Activated naive CD8-positive, alpha-beta T cell (primary cell): ENCODE results near the gene SNRPE.

Source experiments
- H3K27ac Mint-ChIP-seq: one replicate; pipeline ENCODE4 v1.8.0; 2021; ENCODE audit warnings: mixed read lengths
- H3K27me3 Mint-ChIP-seq: one replicate; pipeline ENCODE4 v1.8.0; 2021; ENCODE audit warnings: mixed read lengths
- H3K36me3 Mint-ChIP-seq: one replicate; pipeline ENCODE4 v1.8.0; 2021; ENCODE audit warnings: mixed read lengths
- H3K4me1 Mint-ChIP-seq: one replicate; pipeline ENCODE4 v1.8.0; 2021; ENCODE audit warnings: low read depth, mixed read lengths
- H3K4me3 Mint-ChIP-seq: one replicate; pipeline ENCODE4 v1.8.0; 2021; ENCODE audit warnings: mild to moderate bottlenecking, mixed read lengths
- H3K9me3 Mint-ChIP-seq: one replicate; pipeline ENCODE4 v1.8.0; 2021; ENCODE audit warnings: low read depth, mixed read lengths

The SNRPE gene

DNA sequence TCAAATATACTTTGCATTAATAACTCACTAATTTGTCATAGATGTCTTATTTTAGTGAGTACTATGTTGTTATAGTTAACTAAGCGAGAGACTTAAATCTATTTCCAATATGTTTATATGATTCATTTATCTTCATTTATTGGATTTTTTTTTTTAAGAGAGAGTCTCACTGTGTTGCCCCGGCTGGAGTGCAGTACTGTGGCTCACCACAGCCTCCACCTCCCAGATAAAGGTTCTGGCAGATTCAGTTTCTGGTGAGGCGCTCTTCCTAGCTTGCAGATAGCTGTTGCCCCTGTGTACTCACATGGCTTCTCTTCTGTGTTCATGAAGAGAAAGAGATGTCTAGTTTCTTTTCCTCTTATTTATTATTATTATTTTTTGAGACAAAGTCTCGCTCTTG is 43.9 kb downstream of the SNRPE start:
- Mint-ChIP-seq H3K4me1 (no peaks in the 10 kb centered on the region), H3K27me3 (no peaks in the 10 kb centered on the region), H3K27ac (no peak overlapping the region), H3K9me3 (no peaks in the 10 kb centered on the region), H3K36me3 (no peaks in the 10 kb centered on the region), H3K4me3 (no peak overlapping the region)

DNA sequence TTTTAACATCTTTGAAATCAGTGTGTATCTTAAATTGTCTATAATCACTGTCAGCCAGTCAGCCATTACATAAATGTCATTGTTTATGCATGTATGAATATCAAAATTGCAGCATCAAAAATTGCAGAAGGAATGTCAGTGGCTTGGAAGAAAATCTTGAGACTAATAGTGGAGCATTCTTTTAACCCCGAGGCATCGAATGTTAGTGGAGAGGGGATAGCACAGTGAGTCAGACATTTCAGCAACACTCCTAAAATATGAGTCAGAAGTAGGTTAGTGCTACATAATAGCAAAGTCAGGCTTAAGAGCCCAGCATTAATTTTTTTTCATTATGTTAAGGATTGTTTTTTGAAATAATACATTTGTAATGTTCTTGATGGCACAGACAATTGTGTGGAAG is 45.5 kb downstream of the SNRPE start:
- Mint-ChIP-seq H3K27me3 (no peaks in the 10 kb centered on the region), H3K9me3 (no peaks in the 10 kb centered on the region), H3K4me1 (no peaks in the 10 kb centered on the region), H3K36me3 (no peaks in the 10 kb centered on the region), H3K27ac (no peak overlapping the region), H3K4me3 (no peak overlapping the region)

DNA sequence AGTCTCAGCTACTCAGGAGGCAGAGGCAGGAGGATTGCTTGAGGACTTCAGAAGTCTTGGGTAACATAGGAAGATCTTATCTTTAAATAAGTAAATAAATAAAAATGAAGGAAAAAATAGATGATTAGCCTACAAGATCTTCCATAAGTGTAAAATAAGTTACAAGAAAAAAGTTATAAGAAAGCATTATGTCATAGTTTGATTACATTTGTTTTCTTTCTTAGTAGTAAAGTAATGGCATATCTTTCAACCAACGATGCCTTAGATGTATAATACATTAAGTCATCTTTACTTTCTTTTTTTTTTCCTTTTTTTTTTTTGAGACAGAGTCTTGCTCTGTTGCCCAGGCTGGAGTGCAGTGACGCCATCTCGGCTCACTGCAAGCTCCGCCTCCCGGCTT is 46.5 kb downstream of the SNRPE start:
- Mint-ChIP-seq H3K27ac (no peak overlapping the region), H3K36me3 (no peaks in the 10 kb centered on the region), H3K4me3 (no peak overlapping the region), H3K27me3 (no peaks in the 10 kb centered on the region), H3K4me1 (no peaks in the 10 kb centered on the region), H3K9me3 (no peaks in the 10 kb centered on the region)

DNA sequence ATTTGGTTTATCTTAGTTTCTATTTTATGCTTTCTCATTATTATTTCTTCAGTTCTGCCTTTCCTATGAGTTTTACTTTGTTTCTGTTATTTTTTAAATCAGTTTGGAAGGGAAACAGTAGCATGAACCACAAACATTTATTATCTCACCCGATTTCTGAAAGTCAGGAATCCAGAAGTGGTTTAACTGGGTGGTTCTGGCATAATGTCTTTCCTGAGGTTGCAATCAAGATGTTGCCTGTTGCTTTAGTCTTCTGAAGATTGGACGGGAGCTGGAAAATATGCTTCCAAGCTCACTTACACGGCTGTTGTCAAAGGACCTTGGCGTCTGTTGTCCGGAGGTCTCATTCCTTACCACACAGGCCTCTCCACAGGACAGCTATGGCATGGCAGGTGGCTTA is 50.4 kb downstream of the SNRPE start:
- no peaks in the 10 kb centered on the region for H3K9me3 Mint-ChIP-seq
- H3K27me3 Mint-ChIP-seq: no peaks in the 10 kb centered on the region
- no peak overlapping the region for H3K27ac Mint-ChIP-seq
- H3K36me3 Mint-ChIP-seq: no peaks in the 10 kb centered on the region
- no peak overlapping the region for H3K4me3 Mint-ChIP-seq
- no peaks in the 10 kb centered on the region for H3K4me1 Mint-ChIP-seq

DNA sequence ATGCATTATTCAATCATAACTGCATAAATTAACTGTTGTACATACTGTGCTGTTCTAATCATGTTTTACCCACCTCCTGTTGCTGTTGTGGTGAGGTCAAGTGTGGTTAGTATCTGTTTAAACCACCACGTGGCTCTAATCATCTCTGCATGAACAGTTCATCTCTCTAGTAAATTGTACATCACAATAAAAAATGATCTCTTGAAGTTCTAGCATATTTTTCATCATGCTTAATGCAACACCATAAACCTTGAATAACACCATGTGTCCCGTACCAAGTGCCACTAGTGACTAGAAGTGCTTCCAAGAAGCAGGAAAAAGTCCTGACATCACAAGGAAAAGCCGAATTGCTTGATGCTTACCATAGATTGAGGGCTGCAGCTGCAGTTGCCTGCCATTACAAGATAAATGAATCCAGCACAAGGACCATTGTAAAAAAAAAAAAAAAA is 51.7 kb downstream of the SNRPE start:
- no peak overlapping the region for H3K27ac Mint-ChIP-seq
- H3K36me3 Mint-ChIP-seq: no peaks in the 10 kb centered on the region
- H3K4me3 Mint-ChIP-seq: no peak overlapping the region
- no peaks in the 10 kb centered on the region for H3K9me3 Mint-ChIP-seq
- H3K27me3 Mint-ChIP-seq: no peaks in the 10 kb centered on the region
- H3K4me1 Mint-ChIP-seq: no peaks in the 10 kb centered on the region

DNA sequence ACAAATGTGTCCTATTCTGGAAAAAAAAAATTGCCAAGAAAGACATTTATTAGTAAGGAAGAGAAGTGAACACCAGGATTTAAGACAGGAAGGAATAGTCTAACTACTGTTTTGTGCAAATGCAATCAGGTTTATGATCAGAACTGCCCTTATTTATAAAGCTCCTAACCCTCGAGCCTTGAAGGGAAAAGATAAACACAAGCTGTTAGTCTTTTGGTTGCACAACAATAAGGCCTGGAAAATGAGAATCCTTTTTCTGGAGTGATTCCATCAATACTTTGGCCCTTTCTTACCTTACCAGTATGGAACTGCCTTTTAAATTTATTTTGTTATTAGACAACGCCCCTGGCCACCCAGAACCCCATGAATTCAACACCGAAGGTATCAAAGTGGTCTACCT is 52.9 kb downstream of the SNRPE start:
- Mint-ChIP-seq H3K4me3 (no peak overlapping the region), H3K4me1 (no peaks in the 10 kb centered on the region), H3K27me3 (no peaks in the 10 kb centered on the region), H3K27ac (no peak overlapping the region), H3K36me3 (no peaks in the 10 kb centered on the region), H3K9me3 (no peaks in the 10 kb centered on the region)

DNA sequence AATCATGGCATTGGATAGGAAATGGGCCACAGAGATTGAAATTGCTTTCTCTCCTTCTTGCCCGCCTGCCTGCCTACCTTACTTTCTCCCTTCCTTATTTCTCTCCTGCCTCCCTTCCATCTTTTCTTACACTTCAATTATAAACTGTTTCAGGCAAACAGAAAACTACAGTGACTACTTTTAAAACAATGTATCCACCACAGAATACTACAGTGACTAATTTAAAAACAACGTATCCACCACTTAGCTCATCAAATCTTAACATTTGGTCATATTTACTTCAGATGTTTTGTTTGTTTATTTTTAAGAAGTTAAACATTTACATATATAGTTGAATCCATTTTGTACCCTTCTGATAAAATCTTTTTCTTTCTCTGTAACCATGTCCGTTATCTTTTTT is 54.4 kb downstream of the SNRPE start:
- Mint-ChIP-seq H3K36me3 (no peaks in the 10 kb centered on the region), H3K27me3 (no peaks in the 10 kb centered on the region), H3K4me1 (no peaks in the 10 kb centered on the region), H3K27ac (no peak overlapping the region), H3K4me3 (no peak overlapping the region), H3K9me3 (no peaks in the 10 kb centered on the region)

DNA sequence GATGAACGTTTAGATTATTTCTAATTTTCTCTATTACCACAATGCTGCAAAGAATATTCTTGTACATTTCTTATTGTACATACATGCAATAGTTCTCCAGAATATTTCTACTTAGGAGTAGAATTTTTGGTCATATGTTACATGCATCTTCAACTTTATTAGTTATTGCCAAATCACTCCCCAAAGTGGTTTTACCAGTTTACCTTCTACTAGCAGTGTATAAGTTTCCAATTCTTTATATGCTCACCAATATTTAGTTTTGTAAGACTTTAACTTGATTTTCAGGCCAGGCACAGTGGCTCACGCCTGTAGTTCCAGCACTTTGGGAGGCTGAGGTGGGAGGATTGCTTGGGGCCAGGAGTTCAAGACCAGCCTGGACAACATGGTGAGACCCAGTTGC is 55.4 kb downstream of the SNRPE start:
- Mint-ChIP-seq H3K27ac (no peak overlapping the region), H3K9me3 (no peaks in the 10 kb centered on the region), H3K36me3 (no peaks in the 10 kb centered on the region), H3K4me1 (no peaks in the 10 kb centered on the region), H3K4me3 (no peak overlapping the region), H3K27me3 (no peaks in the 10 kb centered on the region)
